ENCODE measurements around the gene SETD7. TPM values are rescaled to one million over a fixed set of nuclear protein-coding genes. Genes with fewer than 3 reads are reported as not detected.

Gene SETD7
- total and polyA plus RNA-seq, 2 donors (not counting 3 experiments of a cell fraction or from before 2014, with no cell fraction given) = 18.8 to 39.9 TPM

DNA sequence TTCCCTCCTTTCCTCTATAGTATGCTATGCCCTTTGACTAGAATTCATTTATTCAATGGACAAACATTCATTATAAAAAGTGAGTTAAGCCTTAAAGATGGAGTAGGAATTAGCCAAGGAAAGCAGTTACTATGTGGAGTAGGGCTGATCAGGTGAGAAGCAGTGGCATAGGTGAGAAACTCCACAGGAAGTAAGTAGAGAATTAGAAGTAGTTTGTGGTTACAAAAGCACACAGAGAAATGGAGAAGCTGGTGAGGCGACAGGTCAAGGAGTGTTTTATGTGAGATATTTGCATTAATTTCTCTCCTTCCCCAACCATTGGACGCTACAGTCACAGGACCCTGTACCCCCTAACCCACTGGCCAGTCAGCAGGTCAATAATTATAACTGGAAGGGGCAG, 30.6 kb downstream of the SETD7 start:
- H4K20me1 ChIP-seq (replicated peaks; ENCODE audit: control insufficient read depth, extremely low read depth, insufficient read depth, low read length) = no peaks in the 10 kb centered on the region
- dilution Hi-C loops (cut with MboI; ENCODE audit: extremely low pct_ligation_motif_present, low sequenced_read_pairs) = no loop called here
- H3K36me3 ChIP-seq (ENCODE audit: control insufficient read depth in 2 of 2, extremely low read depth in 1 of 2, insufficient read depth in 2 of 2, low read length in 2 of 2) = peaks cover 17 to 19% of the 10 kb centered on the region in 2 experiments
- intact Hi-C loops (cut with micrococcal nuclease) = no loop called here
- POLR2A ChIA-PET = no interaction called here
- CTCF ChIA-PET = interaction anchor here (0.8 to 1.3 kb wide), 4 partner anchors 13 to 126 kb away, joined by 3 to 4 read pairs (median 3); no protein-coding TSS in a partner anchor
- no peak overlapping the region for H3K4me2 ChIP-seq (ENCODE audit: insufficient read depth, low read length)
- TF ChIP-seq POLR2A (IDR thresholded peaks at IDR 0.05; ENCODE audit: low read depth, low read length) (no peak), GATA2 (IDR thresholded peaks at IDR 0.05; ENCODE audit: insufficient read depth, insufficient read length, low read depth, low read length) (no peak)
- TF ChIP-seq, protein P1, sequence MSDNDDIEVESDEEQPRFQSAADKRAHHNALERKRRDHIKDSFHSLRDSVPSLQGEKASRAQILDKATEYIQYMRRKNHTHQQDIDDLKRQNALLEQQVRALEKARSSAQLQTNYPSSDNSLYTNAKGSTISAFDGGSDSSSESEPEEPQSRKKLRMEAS (IDR thresholded peaks at IDR 0.05; ENCODE audit: insufficient read depth, insufficient read length) = no peak
- no peak overlapping the region for H3K4me3 ChIP-seq (replicated peaks in 1 of 3; ENCODE audit: insufficient read depth in 1 of 3, low read depth in 1 of 3, low read length in 3 of 3)
- H3K4me1 ChIP-seq (ENCODE audit: control insufficient read depth, extremely low read depth, insufficient read depth, low read length) = no peaks in the 10 kb centered on the region
- no peaks in the 10 kb centered on the region for H3K27me3 ChIP-seq (ENCODE audit: control insufficient read depth in 2 of 2, insufficient read depth in 2 of 2, low read length in 2 of 2)
- H3K9ac ChIP-seq (replicated peaks; ENCODE audit: extremely low read depth, insufficient read depth, low read length) = no peak overlapping the region
- no peak overlapping the region for H3K27ac ChIP-seq (ENCODE audit: insufficient read depth, low read depth, low read length)
- H3K9me3 ChIP-seq (replicated peaks; ENCODE audit: control insufficient read depth, insufficient read depth, low read length) = no peaks in the 10 kb centered on the region
- no peaks in the 10 kb centered on the region for H3K79me2 ChIP-seq (ENCODE audit: control insufficient read depth, insufficient read depth, low read length)
- FAIRE-seq = no peak
- no TSS peak for BruUV-seq (replicated peaks)
- no peak overlapping the region for H2AFZ ChIP-seq (ENCODE audit: low read depth, low read length)
- H3K9me1 ChIP-seq (replicated peaks; ENCODE audit: control insufficient read depth, extremely low read depth, insufficient read depth, low read length) = no peaks in the 10 kb centered on the region
- DNase-seq (ENCODE audit: low read depth, low spot score) = no peak

DNA sequence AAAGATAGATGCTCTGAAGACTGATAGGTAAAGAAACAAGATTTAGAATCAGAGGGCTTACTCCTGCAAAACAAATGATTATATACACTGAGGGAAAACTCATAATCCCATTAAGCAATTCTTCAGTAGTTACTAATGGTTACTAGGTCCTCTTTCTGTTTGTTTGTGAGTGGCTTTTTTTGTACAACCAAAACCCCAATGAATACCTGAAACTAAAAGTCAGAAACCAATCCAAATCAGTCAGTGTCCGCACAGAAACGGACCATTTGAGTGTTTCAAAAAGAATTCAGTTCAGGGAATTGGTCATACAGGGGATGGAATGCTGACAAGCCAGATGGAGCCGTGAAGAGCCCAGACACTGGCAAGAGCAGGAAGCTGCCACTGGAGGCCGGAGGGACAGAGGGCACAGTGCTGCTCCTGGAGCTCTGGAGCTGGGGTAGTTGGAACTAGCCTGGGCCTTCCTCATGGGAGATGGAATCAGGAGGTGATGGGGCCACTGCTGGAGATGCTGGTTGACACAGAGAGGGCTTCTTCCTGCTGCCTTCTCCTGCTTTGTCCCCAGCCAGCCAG, 31.9 kb downstream of the SETD7 start:
- POLR2A ChIA-PET = no interaction called here
- FAIRE-seq = no peak
- H3K4me1 ChIP-seq (ENCODE audit: control insufficient read depth, extremely low read depth, insufficient read depth, low read length) = no peaks in the 10 kb centered on the region
- DNase-seq (ENCODE audit: low read depth, low spot score) = no peak
- H3K36me3 ChIP-seq (ENCODE audit: control insufficient read depth in 2 of 2, extremely low read depth in 1 of 2, insufficient read depth in 2 of 2, low read length in 2 of 2) = peaks cover 17 to 19% of the 10 kb centered on the region in 2 experiments
- no peaks in the 10 kb centered on the region for H3K27me3 ChIP-seq (ENCODE audit: control insufficient read depth in 2 of 2, insufficient read depth in 2 of 2, low read length in 2 of 2)
- dilution Hi-C loops (cut with MboI; ENCODE audit: extremely low pct_ligation_motif_present, low sequenced_read_pairs) = no loop called here
- intact Hi-C loops (cut with micrococcal nuclease) = no loop called here
- H3K4me2 ChIP-seq (ENCODE audit: insufficient read depth, low read length) = no peak overlapping the region
- BruUV-seq (replicated peaks) = no TSS peak
- no peak overlapping the region for H3K27ac ChIP-seq (ENCODE audit: insufficient read depth, low read depth, low read length)
- H3K79me2 ChIP-seq (ENCODE audit: control insufficient read depth, insufficient read depth, low read length) = no peaks in the 10 kb centered on the region
- no peak overlapping the region for H2AFZ ChIP-seq (ENCODE audit: low read depth, low read length)
- no peaks in the 10 kb centered on the region for H4K20me1 ChIP-seq (replicated peaks; ENCODE audit: control insufficient read depth, extremely low read depth, insufficient read depth, low read length)
- H3K9ac ChIP-seq (replicated peaks; ENCODE audit: extremely low read depth, insufficient read depth, low read length) = no peak overlapping the region
- TF ChIP-seq EZH2 (IDR thresholded peaks at IDR 0.05; ENCODE audit: borderline replicate concordance, low read depth, low read length, severe bottlenecking) (no peak), GATA2 (IDR thresholded peaks at IDR 0.05; ENCODE audit: insufficient read depth, insufficient read length, low read depth, low read length) (no peak), JUN (IDR thresholded peaks at IDR 0.05; ENCODE audit: borderline replicate concordance, insufficient read depth, insufficient read length, low read depth) (no peak), MYC (IDR thresholded peaks at IDR 0.05; ENCODE audit: low read depth, low read length) (no peak), POLR2AphosphoS5 (IDR thresholded peaks at IDR 0.05; ENCODE audit: insufficient read depth, low read depth, low read length) (no peak), POLR2A (IDR thresholded peaks at IDR 0.05; ENCODE audit: low read depth, low read length) (no peak)
- TF ChIP-seq, protein P1 (IDR thresholded peaks at IDR 0.05; ENCODE audit: insufficient read depth, insufficient read length) = no peak
- TF ChIP-seq, protein P2, sequence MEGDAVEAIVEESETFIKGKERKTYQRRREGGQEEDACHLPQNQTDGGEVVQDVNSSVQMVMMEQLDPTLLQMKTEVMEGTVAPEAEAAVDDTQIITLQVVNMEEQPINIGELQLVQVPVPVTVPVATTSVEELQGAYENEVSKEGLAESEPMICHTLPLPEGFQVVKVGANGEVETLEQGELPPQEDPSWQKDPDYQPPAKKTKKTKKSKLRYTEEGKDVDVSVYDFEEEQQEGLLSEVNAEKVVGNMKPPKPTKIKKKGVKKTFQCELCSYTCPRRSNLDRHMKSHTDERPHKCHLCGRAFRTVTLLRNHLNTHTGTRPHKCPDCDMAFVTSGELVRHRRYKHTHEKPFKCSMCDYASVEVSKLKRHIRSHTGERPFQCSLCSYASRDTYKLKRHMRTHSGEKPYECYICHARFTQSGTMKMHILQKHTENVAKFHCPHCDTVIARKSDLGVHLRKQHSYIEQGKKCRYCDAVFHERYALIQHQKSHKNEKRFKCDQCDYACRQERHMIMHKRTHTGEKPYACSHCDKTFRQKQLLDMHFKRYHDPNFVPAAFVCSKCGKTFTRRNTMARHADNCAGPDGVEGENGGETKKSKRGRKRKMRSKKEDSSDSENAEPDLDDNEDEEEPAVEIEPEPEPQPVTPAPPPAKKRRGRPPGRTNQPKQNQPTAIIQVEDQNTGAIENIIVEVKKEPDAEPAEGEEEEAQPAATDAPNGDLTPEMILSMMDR (IDR thresholded peaks at IDR 0.05; ENCODE audit: extremely low read depth in 1 of 2, insufficient read depth in 1 of 2, low read depth in 1 of 2, low read length in 2 of 2) = no peak
- no peaks in the 10 kb centered on the region for H3K9me1 ChIP-seq (replicated peaks; ENCODE audit: control insufficient read depth, extremely low read depth, insufficient read depth, low read length)
- no peak overlapping the region for H3K4me3 ChIP-seq (replicated peaks in 1 of 3; ENCODE audit: insufficient read depth in 1 of 3, low read depth in 1 of 3, low read length in 3 of 3)
- no peaks in the 10 kb centered on the region for H3K9me3 ChIP-seq (replicated peaks; ENCODE audit: control insufficient read depth, insufficient read depth, low read length)
- CTCF ChIA-PET = interaction anchor here (0.9 to 1.3 kb wide), 2 partner anchors 12 to 26 kb away, joined by 3 read pairs; no protein-coding TSS in a partner anchor

All from endothelial cell of umbilical vein (primary cell).